GM23338 (cell line): ENCODE data around the gene SETBP1. TPM values are rescaled to one million over a fixed set of nuclear protein-coding genes. Genes with fewer than 3 reads are reported as not detected.

ENCODE experiments used
- ATAC-seq: fragments of 200-7000 bp; cut with Tn5 transposase; 3 replicates; pipeline ENCODE4 v1.9.1; 2020
- DNase-seq: peaks from one replicate; pipeline ENCODE4 v3.0.0-alpha.2; 2015; ENCODE audit warnings: low spot score
- H2AFZ ChIP-seq: fragments of 200-600 bp; sonication (generic); 2 replicates; pipeline ENCODE4 v1.8.0; 2016; ENCODE audit warnings: antibody characterized with exemption, mild to moderate bottlenecking, moderate library complexity
- H3F3A ChIP-seq: fragments of 200-600 bp; sonication (generic); replicated peaks from 2 replicates; pipeline ENCODE4 v1.8.0; 2017; ENCODE audit warnings: antibody characterized with exemption, mixed run types, low read depth
- H3K27ac ChIP-seq: fragments of 200-600 bp; sonication (generic); 2 replicates; pipeline ENCODE4 v1.6.1; 2016; ENCODE audit warnings: low read depth
- H3K27me3 ChIP-seq: fragments of 200-600 bp; sonication (generic); 2 replicates; pipeline ENCODE4 v1.8.0; 2016; ENCODE audit warnings: mild to moderate bottlenecking, mixed run types, moderate library complexity; ENCODE audit not compliant: insufficient read depth
- H3K36me3 ChIP-seq: fragments of 200-600 bp; sonication (generic); 2 replicates; pipeline ENCODE4 v1.8.0; 2016; ENCODE audit warnings: mild to moderate bottlenecking; ENCODE audit not compliant: insufficient read depth
- H3K4me1 ChIP-seq: fragments of 200-600 bp; sonication (generic); 2 replicates; pipeline ENCODE4 v1.8.0; 2016; ENCODE audit warnings: mild to moderate bottlenecking, moderate library complexity; ENCODE audit not compliant: insufficient read depth
- H3K4me2 ChIP-seq: fragments of 200-600 bp; sonication (generic); 2 replicates; pipeline ENCODE4 v1.7.1; 2017; ENCODE audit warnings: mixed run types
- H3K4me3 ChIP-seq: fragments of 200-600 bp; sonication (generic); 2 replicates; pipeline ENCODE4 v1.6.1; 2016; ENCODE audit warnings: mixed run types
- H3K79me2 ChIP-seq: fragments of 200-600 bp; sonication (generic); replicated peaks from 2 replicates; pipeline ENCODE4 v1.8.0; 2017; ENCODE audit warnings: mild to moderate bottlenecking; ENCODE audit not compliant: insufficient read depth
- H3K9me2 ChIP-seq: fragments of 200-600 bp; sonication (generic); 2 replicates; pipeline ENCODE4 v1.8.0; 2017; ENCODE audit not compliant: insufficient read depth
- H4K20me1 ChIP-seq: fragments of 200-600 bp; sonication (generic); replicated peaks from 2 replicates; pipeline ENCODE4 v1.8.0; 2017; ENCODE audit warnings: mild to moderate bottlenecking; ENCODE audit not compliant: insufficient read depth
- H3K27ac Mint-ChIP-seq: 2 replicates; pipeline ENCODE4 v1.8.0; 2020; ENCODE audit warnings: inconsistent platforms, mild to moderate bottlenecking, moderate library complexity, mixed read lengths
- H3K27me3 Mint-ChIP-seq: 3 replicates; pipeline ENCODE4 v1.8.0; 2022; ENCODE audit warnings: low read depth, mild to moderate bottlenecking, moderate library complexity, mixed read lengths, inconsistent platforms; ENCODE audit not compliant: insufficient read depth, poor library complexity
- H3K36me3 Mint-ChIP-seq: 3 replicates; pipeline ENCODE4 v1.8.0; 2021; ENCODE audit warnings: low read depth, mild to moderate bottlenecking, inconsistent platforms, moderate library complexity, mixed read lengths
- H3K4me1 Mint-ChIP-seq: 3 replicates; pipeline ENCODE4 v1.8.0; 2020; ENCODE audit warnings: mild to moderate bottlenecking, inconsistent platforms, mixed read lengths
- H3K4me3 Mint-ChIP-seq: 3 replicates; pipeline ENCODE4 v1.8.0; 2021; ENCODE audit warnings: moderate library complexity, mild to moderate bottlenecking, inconsistent platforms, mixed read lengths
- H3K9me3 Mint-ChIP-seq: 3 replicates; pipeline ENCODE4 v1.8.0; 2020; ENCODE audit warnings: moderate library complexity, mild to moderate bottlenecking, inconsistent platforms, mixed read lengths
- CREB1 ChIP-seq: fragments of 250-450 bp; sonication (Bioruptor Pico); IDR thresholded peaks from 2 replicates; pipeline ENCODE4 v1.5.0; 2020; ENCODE audit warnings: low read depth, mild to moderate bottlenecking, moderate library complexity
- EZH2phosphoT487 ChIP-seq: fragments of 200-600 bp; sonication (generic); IDR thresholded peaks from one replicate; pipeline ENCODE4 v1.8.1; 2018; ENCODE audit warnings: antibody characterized with exemption; ENCODE audit not compliant: unreplicated experiment
- JUNB ChIP-seq: IDR thresholded peaks from one replicate; pipeline ENCODE4 v1.6.1; 2016; ENCODE audit warnings: antibody characterized with exemption; ENCODE audit not compliant: unreplicated experiment
- NANOG ChIP-seq: IDR thresholded peaks from 2 replicates; pipeline ENCODE4 v1.6.1; 2016; ENCODE audit warnings: antibody characterized with exemption, borderline replicate concordance
- POLR2AphosphoS5 ChIP-seq: IDR thresholded peaks from 2 replicates; pipeline ENCODE4 v1.6.1; 2016; ENCODE audit warnings: antibody characterized with exemption, low read depth
- STAT1 ChIP-seq: IDR thresholded peaks from one replicate; pipeline ENCODE4 v1.6.1; 2016; ENCODE audit warnings: antibody characterized with exemption; ENCODE audit not compliant: unreplicated experiment
- ZNF114 ChIP-seq: fragments of 250-450 bp; sonication (Bioruptor Pico); IDR thresholded peaks from 2 replicates; pipeline ENCODE4 v1.5.0; 2020; ENCODE audit warnings: mild to moderate bottlenecking, moderate library complexity
- ZNF331 ChIP-seq: fragments of 250-450 bp; sonication (Bioruptor Pico); IDR thresholded peaks from 2 replicates; pipeline ENCODE4 v1.5.0; 2020; ENCODE audit warnings: low read depth, mild to moderate bottlenecking, moderate library complexity
- polyA plus RNA-seq: library from polyadenylated mRNA; unstranded; fragments of >200 nt; fragmentation: Nextera tagmentation; extraction: Ambion mirVana; gene quantifications from 2 replicates; pipeline ENCODE4 v1.2.1, GENCODE V29; 2016
- total RNA-seq: library from RNA; depleted of rRNA; stranded (reverse); fragments of >200 nt; shearing (Covaris generic); gene quantifications from 2 replicates; pipeline ENCODE4 v1.2.3, GENCODE V29; 2014
- TF ChIP-seq, protein P1 (sequence below), 2 experiments: fragments of 200-600 bp in 1 of 2; sonication (generic) in 1 of 2; conservative IDR thresholded peaks; 2 replicates each; pipeline versions ENCODE4 v1.5.1 to v1.6.1; 2016 to 2017; ENCODE audit warnings: antibody characterized with exemption in 2 of 2, low read depth in 2 of 2, mild to moderate bottlenecking in 2 of 2, moderate library complexity in 1 of 2
- TF ChIP-seq, protein P2 (sequence below): IDR thresholded peaks from one replicate; pipeline ENCODE4 v1.6.1; 2018; ENCODE audit warnings: antibody characterized with exemption; ENCODE audit not compliant: unreplicated experiment
- TF ChIP-seq, protein P3 (sequence below): IDR thresholded peaks from 2 replicates; pipeline ENCODE4 v1.6.1; 2016; ENCODE audit warnings: antibody characterized with exemption

The SETBP1 gene
- total and polyA plus RNA-seq, 2 experiments from 2014 or later, result 1.6 to 5.5 TPM

DNA sequence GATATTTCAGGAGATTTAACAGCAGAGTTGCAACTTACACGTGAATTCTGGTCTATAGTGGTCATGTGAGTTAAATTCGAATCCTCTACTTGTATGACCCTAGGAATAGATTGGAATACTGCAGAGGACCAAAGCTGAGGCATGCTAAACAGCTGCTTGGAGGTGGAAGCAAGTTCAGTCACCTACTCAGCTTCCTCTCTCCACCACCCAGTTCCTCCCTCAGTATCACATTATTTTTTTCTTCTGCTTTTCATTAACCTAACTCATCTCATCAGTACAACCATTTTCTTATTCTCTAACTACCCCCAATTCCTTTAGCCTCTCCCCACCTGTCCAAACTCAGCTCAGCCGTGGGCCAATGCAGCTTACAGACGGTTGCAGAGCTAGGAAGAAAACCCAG, 385.5 kb downstream of the SETBP1 start (continued):
- TF ChIP-seq JUNB, result no peak
- no peak for TF ChIP-seq CREB1
- no peak for TF ChIP-seq EZH2phosphoT487
- TF ChIP-seq POLR2AphosphoS5, result no peak
- TF ChIP-seq ZNF114 (CRISPR knock-in tag), result no peak
- no peak for TF ChIP-seq NANOG
- TF ChIP-seq STAT1, result no peak
- no peak for TF ChIP-seq ZNF331 (CRISPR knock-in tag)
- TF ChIP-seq, protein P1, sequence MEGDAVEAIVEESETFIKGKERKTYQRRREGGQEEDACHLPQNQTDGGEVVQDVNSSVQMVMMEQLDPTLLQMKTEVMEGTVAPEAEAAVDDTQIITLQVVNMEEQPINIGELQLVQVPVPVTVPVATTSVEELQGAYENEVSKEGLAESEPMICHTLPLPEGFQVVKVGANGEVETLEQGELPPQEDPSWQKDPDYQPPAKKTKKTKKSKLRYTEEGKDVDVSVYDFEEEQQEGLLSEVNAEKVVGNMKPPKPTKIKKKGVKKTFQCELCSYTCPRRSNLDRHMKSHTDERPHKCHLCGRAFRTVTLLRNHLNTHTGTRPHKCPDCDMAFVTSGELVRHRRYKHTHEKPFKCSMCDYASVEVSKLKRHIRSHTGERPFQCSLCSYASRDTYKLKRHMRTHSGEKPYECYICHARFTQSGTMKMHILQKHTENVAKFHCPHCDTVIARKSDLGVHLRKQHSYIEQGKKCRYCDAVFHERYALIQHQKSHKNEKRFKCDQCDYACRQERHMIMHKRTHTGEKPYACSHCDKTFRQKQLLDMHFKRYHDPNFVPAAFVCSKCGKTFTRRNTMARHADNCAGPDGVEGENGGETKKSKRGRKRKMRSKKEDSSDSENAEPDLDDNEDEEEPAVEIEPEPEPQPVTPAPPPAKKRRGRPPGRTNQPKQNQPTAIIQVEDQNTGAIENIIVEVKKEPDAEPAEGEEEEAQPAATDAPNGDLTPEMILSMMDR (conservative IDR thresholded peaks at IDR 0.05; ENCODE audit: low read depth in 2 of 2), result no peak
- TF ChIP-seq, protein P2, sequence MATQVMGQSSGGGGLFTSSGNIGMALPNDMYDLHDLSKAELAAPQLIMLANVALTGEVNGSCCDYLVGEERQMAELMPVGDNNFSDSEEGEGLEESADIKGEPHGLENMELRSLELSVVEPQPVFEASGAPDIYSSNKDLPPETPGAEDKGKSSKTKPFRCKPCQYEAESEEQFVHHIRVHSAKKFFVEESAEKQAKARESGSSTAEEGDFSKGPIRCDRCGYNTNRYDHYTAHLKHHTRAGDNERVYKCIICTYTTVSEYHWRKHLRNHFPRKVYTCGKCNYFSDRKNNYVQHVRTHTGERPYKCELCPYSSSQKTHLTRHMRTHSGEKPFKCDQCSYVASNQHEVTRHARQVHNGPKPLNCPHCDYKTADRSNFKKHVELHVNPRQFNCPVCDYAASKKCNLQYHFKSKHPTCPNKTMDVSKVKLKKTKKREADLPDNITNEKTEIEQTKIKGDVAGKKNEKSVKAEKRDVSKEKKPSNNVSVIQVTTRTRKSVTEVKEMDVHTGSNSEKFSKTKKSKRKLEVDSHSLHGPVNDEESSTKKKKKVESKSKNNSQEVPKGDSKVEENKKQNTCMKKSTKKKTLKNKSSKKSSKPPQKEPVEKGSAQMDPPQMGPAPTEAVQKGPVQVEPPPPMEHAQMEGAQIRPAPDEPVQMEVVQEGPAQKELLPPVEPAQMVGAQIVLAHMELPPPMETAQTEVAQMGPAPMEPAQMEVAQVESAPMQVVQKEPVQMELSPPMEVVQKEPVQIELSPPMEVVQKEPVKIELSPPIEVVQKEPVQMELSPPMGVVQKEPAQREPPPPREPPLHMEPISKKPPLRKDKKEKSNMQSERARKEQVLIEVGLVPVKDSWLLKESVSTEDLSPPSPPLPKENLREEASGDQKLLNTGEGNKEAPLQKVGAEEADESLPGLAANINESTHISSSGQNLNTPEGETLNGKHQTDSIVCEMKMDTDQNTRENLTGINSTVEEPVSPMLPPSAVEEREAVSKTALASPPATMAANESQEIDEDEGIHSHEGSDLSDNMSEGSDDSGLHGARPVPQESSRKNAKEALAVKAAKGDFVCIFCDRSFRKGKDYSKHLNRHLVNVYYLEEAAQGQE, result no peak
- TF ChIP-seq, protein P3, sequence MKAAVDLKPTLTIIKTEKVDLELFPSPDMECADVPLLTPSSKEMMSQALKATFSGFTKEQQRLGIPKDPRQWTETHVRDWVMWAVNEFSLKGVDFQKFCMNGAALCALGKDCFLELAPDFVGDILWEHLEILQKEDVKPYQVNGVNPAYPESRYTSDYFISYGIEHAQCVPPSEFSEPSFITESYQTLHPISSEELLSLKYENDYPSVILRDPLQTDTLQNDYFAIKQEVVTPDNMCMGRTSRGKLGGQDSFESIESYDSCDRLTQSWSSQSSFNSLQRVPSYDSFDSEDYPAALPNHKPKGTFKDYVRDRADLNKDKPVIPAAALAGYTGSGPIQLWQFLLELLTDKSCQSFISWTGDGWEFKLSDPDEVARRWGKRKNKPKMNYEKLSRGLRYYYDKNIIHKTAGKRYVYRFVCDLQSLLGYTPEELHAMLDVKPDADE, result no peak

DNA sequence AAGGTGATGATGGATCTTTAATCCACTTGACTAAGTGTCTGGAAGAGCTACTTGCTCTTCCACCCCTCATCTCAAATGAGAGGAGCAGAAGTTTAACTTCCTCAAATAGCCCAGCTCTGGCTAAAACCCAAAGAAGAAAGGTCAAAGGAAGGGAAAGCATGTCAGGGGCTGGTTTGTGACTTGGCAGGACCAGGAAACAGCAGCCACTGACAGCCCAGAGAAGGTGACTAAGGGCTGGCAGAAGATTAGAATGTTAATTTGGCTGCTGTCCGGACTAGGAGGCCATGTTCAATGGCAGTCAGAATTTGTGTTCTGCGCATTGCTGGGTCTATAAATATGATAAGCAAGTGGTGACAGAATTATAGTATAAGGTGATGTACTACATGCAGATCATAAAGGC, 386.2 kb downstream of the SETBP1 start:
- H2AFZ ChIP-seq, result no peak overlapping the region
- no peaks in the 10 kb centered on the region for H3K27me3 ChIP-seq
- H3K9me3 Mint-ChIP-seq, result no peaks in the 10 kb centered on the region
- ATAC-seq (no peak), DNase-seq (no peak)
- H3K4me2 ChIP-seq, result no peak overlapping the region
- no peaks in the 10 kb centered on the region for H3K4me1 ChIP-seq
- no peak overlapping the region for H3K27ac Mint-ChIP-seq
- H3K27me3 Mint-ChIP-seq, result peaks cover 2% of the 10 kb centered on the region
- no peaks in the 10 kb centered on the region for H3K36me3 Mint-ChIP-seq
- H3K4me3 Mint-ChIP-seq, result no peak overlapping the region
- no peaks in the 10 kb centered on the region for H4K20me1 ChIP-seq
- H3K4me1 Mint-ChIP-seq, result no peaks in the 10 kb centered on the region
- H3F3A ChIP-seq, result no peaks in the 10 kb centered on the region
- no peaks in the 10 kb centered on the region for H3K79me2 ChIP-seq
- no peak overlapping the region for H3K4me3 ChIP-seq
- H3K9me2 ChIP-seq, result peaks cover 3% of the 10 kb centered on the region; the same call in 1 of the 2 replicates
- H3K27ac ChIP-seq, result no peak overlapping the region
- no peaks in the 10 kb centered on the region for H3K36me3 ChIP-seq
- TF ChIP-seq ZNF114 (CRISPR knock-in tag) (no peak), EZH2phosphoT487 (no peak), JUNB (no peak)
- TF ChIP-seq, protein P1 (conservative IDR thresholded peaks at IDR 0.05; ENCODE audit: low read depth in 2 of 2), result no peak
